PFSK-1 (cell line): Measurements from ENCODE around the gene C1QC.

Source experiments
- FOXP2 ChIP-seq: optimal IDR thresholded peaks from 2 replicates; pipeline ENCODE3; 2011; ENCODE audit warnings: borderline replicate concordance, control low read depth, inconsistent platforms; ENCODE audit not compliant: insufficient read depth; ENCODE audit errors: extremely low read length, extremely low read depth
- POLR2AphosphoS5 ChIP-seq: IDR thresholded peaks from 2 replicates; pipeline ENCODE4 v1.6.1; 2012; ENCODE audit warnings: low read depth, mild to moderate bottlenecking, control low read depth, low read length, moderate library complexity
- SIN3A ChIP-seq: IDR thresholded peaks from 2 replicates; pipeline ENCODE4 v1.6.1; 2012; ENCODE audit warnings: mild to moderate bottlenecking, low read length, moderate library complexity, borderline replicate concordance; ENCODE audit not compliant: insufficient read depth
- TAF1 ChIP-seq: IDR thresholded peaks from 2 replicates; pipeline ENCODE4 v1.6.1; 2012; ENCODE audit warnings: low read length, control low read depth, borderline replicate concordance; ENCODE audit not compliant: insufficient read depth
- TF ChIP-seq, protein P1 (sequence below), 2 experiments: IDR thresholded peaks; 2 replicates each; pipeline versions ENCODE4 v1.6.1 to v1.8.0; 2011 to 2012; ENCODE audit warnings: low read depth in 2 of 2, low read length in 2 of 2, control low read depth in 1 of 2, inconsistent platforms in 1 of 2, mild to moderate bottlenecking in 1 of 2, moderate library complexity in 1 of 2; ENCODE audit not compliant: insufficient read depth in 1 of 2

The C1QC gene

DNA sequence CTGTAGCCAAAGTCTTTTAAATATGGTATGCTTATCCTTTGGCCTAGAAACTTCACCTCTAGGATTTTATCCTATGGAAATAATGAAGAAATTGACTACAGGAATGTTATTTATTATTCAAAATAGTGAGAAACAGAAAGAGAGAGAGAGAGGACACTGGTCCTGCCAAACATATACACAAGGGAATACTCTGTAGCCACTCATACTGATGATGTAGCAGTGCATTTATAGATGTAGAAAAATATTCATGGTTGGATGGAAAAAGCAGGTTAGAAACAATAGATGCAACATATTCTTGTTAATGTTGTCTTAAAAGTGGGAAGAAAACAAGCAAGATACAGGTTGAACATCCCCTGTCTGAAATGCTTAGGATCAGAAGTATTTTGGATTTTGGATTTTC, 45.0 kb downstream of the C1QC start:
- TF ChIP-seq POLR2AphosphoS5, result no peak
- TF ChIP-seq FOXP2, result no peak
- TF ChIP-seq SIN3A, result no peak
- no peak for TF ChIP-seq TAF1
- TF ChIP-seq, protein P1, sequence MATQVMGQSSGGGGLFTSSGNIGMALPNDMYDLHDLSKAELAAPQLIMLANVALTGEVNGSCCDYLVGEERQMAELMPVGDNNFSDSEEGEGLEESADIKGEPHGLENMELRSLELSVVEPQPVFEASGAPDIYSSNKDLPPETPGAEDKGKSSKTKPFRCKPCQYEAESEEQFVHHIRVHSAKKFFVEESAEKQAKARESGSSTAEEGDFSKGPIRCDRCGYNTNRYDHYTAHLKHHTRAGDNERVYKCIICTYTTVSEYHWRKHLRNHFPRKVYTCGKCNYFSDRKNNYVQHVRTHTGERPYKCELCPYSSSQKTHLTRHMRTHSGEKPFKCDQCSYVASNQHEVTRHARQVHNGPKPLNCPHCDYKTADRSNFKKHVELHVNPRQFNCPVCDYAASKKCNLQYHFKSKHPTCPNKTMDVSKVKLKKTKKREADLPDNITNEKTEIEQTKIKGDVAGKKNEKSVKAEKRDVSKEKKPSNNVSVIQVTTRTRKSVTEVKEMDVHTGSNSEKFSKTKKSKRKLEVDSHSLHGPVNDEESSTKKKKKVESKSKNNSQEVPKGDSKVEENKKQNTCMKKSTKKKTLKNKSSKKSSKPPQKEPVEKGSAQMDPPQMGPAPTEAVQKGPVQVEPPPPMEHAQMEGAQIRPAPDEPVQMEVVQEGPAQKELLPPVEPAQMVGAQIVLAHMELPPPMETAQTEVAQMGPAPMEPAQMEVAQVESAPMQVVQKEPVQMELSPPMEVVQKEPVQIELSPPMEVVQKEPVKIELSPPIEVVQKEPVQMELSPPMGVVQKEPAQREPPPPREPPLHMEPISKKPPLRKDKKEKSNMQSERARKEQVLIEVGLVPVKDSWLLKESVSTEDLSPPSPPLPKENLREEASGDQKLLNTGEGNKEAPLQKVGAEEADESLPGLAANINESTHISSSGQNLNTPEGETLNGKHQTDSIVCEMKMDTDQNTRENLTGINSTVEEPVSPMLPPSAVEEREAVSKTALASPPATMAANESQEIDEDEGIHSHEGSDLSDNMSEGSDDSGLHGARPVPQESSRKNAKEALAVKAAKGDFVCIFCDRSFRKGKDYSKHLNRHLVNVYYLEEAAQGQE (IDR thresholded peaks at IDR 0.05; ENCODE audit: insufficient read depth in 1 of 2, low read depth in 2 of 2, low read length in 2 of 2), result no peak

DNA sequence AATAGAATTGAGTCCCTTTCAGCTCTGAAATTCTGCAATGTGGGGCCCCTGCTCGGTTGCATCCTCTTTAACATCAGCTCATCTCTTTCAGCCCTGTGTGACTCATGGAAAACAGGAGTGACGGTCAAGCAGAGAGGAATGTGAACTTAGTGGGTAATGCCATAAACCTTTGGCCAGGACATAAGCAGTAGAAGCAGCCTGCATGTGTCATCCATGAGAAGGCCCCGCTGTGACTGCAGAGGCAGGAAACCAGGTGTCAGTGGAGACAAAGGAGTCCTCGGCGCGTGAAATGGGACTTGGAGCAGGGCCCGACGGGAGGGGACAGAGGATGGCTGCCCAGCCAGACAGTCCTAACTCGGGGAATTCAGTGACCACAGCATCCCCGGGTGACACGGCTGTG, 46.1 kb downstream of the C1QC start:
- TF ChIP-seq TAF1 (no peak), FOXP2 (no peak), POLR2AphosphoS5 (no peak), SIN3A (no peak)
- TF ChIP-seq, protein P1 (IDR thresholded peaks at IDR 0.05; ENCODE audit: insufficient read depth in 1 of 2, low read depth in 2 of 2, low read length in 2 of 2), result no peak

DNA sequence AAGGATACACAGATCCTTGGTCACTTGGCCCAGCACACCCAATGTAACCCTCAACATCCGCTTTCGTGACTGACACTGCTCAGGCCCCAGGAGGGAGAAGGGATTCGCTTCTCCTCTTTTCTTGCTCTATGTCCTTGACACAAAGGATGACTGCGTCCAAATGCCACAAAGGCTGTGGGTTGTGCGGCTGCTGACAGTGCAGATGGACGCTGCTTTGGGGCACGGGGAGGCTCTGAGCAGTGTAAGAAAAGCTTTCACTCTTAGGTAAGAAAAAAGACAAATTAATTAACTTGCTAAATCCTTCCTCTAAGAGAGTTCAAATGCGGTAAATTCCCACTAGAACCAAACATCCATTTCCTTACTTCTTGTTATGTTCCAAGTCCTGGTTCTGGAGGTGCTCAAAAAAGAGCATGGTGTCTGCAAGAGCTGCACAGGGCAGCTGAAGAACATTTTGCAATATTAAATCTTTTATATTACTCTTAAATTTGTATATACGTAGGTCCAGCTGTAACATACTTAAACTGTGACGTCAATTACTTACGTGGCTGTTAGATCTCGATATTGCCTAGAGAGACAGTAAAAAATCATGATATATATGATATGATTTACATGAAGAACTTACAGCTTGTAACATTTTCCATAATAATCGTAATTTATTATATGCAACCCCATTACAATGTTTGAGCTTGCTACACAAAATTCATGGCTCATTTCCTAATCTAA, 47.8 kb downstream of the C1QC start:
- TF ChIP-seq SIN3A (no peak), FOXP2 (no peak), POLR2AphosphoS5 (no peak)

DNA sequence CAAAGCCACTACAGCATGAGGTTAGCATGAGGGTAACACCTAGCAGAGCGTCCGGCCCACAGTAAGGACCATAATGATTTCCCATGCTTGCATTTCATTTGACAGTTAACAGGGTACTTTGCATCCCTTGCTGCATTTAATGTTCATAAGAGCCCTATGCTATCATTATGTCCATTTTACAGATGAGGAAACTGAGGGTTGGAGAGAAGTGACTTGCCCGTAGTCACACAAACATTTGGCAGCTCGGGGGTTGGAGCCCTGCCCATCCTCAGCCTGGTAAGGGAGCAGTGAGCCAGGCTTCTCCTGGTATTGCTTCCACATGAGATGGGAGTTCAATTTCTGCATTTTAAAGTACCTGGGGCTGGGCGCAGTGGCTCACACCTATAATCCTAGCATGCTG, 50.7 kb downstream of the C1QC start:
- TF ChIP-seq FOXP2 (no peak), SIN3A (no peak), POLR2AphosphoS5 (no peak), TAF1 (no peak)
- TF ChIP-seq, protein P1 (IDR thresholded peaks at IDR 0.05; ENCODE audit: insufficient read depth in 1 of 2, low read depth in 2 of 2, low read length in 2 of 2), result no peak

GRCh38 chr1:22696610-22697009, 53.2 kb downstream of the C1QC start:
- TF ChIP-seq POLR2AphosphoS5, result no peak
- TF ChIP-seq FOXP2, result no peak
- TF ChIP-seq, protein P1 (IDR thresholded peaks at IDR 0.05; ENCODE audit: insufficient read depth in 1 of 2, low read depth in 2 of 2, low read length in 2 of 2), result no peak
- no peak for TF ChIP-seq TAF1
- no peak for TF ChIP-seq SIN3A
